Measurements from ENCODE around the gene PRRG4. TPM values are rescaled to one million over a fixed set of nuclear protein-coding genes. Genes with fewer than 3 reads are reported as not detected.

PRRG4 gene
- total RNA-seq, 1 donor from 2014 or later, result 3.7 TPM

DNA sequence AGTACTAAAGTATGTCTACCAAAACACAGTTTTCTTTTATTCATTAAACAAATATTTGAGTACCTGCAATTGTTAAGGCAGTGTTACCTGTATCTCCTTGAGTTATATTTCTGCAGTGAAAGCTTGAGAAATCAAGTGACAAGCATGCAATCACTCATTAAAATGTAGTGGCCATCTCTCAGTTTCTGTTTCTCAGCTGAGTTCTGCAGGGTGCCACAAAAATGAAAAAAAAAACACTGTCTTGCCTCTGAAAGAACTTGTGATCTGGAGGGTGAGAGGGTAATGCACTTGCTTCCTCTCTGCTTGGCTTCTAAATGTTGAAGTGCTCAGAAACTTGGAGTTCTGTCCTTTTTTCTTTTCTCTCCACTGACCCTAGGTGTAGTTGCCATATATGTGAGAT is 69.7 kb downstream of the PRRG4 start:
- no peak for DNase-seq (ENCODE audit: low read depth)
- Histone ChIP-seq H3K27me3 (ENCODE audit: control insufficient read depth, insufficient read depth, low read length) (no peaks in the 10 kb centered on the region), H3K36me3 (ENCODE audit: control insufficient read depth, insufficient read depth, low read length) (no peaks in the 10 kb centered on the region), H3K4me3 (ENCODE audit: low read depth, low read length) (no peak overlapping the region)
- TF ChIP-seq, protein P1, sequence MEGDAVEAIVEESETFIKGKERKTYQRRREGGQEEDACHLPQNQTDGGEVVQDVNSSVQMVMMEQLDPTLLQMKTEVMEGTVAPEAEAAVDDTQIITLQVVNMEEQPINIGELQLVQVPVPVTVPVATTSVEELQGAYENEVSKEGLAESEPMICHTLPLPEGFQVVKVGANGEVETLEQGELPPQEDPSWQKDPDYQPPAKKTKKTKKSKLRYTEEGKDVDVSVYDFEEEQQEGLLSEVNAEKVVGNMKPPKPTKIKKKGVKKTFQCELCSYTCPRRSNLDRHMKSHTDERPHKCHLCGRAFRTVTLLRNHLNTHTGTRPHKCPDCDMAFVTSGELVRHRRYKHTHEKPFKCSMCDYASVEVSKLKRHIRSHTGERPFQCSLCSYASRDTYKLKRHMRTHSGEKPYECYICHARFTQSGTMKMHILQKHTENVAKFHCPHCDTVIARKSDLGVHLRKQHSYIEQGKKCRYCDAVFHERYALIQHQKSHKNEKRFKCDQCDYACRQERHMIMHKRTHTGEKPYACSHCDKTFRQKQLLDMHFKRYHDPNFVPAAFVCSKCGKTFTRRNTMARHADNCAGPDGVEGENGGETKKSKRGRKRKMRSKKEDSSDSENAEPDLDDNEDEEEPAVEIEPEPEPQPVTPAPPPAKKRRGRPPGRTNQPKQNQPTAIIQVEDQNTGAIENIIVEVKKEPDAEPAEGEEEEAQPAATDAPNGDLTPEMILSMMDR (IDR thresholded peaks at IDR 0.05; ENCODE audit: insufficient read depth, low read length, poor library complexity, severe bottlenecking), result no peak

DNA sequence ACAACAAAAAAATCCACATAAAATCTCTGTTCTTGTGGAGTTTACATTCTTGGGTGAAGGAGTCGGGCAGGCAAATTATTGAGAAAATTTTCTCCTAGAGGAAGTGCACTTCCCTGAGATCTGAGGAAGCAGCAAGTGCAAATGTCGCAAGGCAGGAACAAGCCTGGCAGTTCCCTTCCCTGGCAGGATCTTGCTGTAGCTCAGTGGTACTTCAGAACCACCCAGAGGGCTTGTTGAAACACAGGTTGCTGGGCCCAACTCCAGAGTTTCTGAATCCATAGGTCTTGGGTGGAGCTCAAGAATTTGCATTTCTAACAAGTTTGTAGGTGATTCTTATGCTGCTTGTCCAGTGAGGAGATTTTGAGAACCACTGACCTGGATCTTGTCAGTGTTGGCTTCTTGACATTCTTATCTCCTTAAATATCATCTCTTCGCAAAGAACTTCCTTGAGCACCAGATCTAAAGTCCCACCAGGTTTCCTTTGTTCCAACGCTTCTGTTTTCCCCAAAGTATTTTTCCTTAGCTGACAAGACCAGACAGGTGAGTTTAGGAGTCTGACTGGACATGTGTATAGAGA is 72.5 kb downstream of the PRRG4 start:
- Histone ChIP-seq H3K36me3 (ENCODE audit: control insufficient read depth, insufficient read depth, low read length) (no peaks in the 10 kb centered on the region), H3K27me3 (ENCODE audit: control insufficient read depth, insufficient read depth, low read length) (no peaks in the 10 kb centered on the region), H3K4me3 (ENCODE audit: low read depth, low read length) (no peak overlapping the region)
- TF ChIP-seq, protein P1 (IDR thresholded peaks at IDR 0.05; ENCODE audit: insufficient read depth, low read length, poor library complexity, severe bottlenecking), result no peak
- DNase-seq (ENCODE audit: low read depth), result no peak

DNA sequence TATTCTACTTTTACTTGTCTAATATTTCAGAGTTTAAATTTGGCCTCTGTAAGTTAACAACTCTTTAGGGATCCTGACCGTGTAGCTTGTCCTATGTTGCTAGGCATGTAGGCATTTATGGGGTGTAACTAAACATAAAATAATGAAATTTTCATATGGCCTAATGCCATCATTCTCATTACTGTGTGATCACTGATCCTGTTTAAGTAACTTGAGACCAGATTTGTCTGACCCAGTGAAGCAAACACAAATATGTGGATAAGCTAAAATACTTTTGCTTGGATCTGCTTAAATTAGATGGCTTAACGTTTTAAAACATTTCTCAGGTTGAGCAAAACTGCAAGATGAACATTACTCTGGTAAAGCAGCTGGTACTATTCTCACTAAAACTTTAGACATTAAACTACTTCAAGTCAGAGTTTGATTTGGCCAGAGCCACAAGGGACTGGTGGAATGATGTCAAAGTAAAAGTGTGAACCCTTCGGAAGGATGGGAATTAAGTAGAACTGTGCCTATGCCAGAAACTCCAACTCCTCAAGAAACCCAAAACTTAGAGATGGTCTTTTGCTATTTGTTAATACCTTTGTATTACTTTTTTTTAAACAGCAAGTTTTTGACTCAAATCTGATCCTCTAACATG is 75.4 kb downstream of the PRRG4 start:
- Histone ChIP-seq H3K36me3 (ENCODE audit: control insufficient read depth, insufficient read depth, low read length) (no peaks in the 10 kb centered on the region), H3K27me3 (ENCODE audit: control insufficient read depth, insufficient read depth, low read length) (no peaks in the 10 kb centered on the region), H3K4me3 (ENCODE audit: low read depth, low read length) (no peak overlapping the region)
- no peak for DNase-seq (ENCODE audit: low read depth)
- TF ChIP-seq, protein P1 (IDR thresholded peaks at IDR 0.05; ENCODE audit: insufficient read depth, low read length, poor library complexity, severe bottlenecking), result no peak

Other genes with a start within 250 kb of the PRRG4 start
- 613 and 759 TPM in 2 replicates for gene EIF3M, start 246.1 kb upstream of the PRRG4 start, total RNA-seq
- gene CCDC73, start 35.3 kb upstream of the PRRG4 start, total RNA-seq, result 0.07 TPM in 1 of 2 replicates, not detected in the other
- 21.6 and 24.6 TPM in 2 replicates for gene QSER1, start 62.9 kb downstream of the PRRG4 start, total RNA-seq
- 0.55 and 0.63 TPM in 2 replicates for gene DEPDC7, start 186.0 kb downstream of the PRRG4 start, total RNA-seq
- gene TCP11L1, start 209.6 kb downstream of the PRRG4 start, total RNA-seq, result 22.3 and 26.1 TPM in 2 replicates